Left cardiac atrium (tissue), 4 donors: ENCODE results near the gene LRG1. TPM values are rescaled to one million over a fixed set of nuclear protein-coding genes. Genes with fewer than 3 reads are reported as not detected.
A peak's percentile ranks its signal among the peaks of the same experiment; 100 is the strongest.

Experiments used
- ATAC-seq, 2 donors: fragments of 200-7000 bp; cut with Tn5 transposase; one replicate each; pipeline ENCODE4 v1.9.1; 2020; ENCODE audit warnings: mild to moderate bottlenecking in 2 of 2, moderate library complexity in 2 of 2
- DNase-seq: peaks from one replicate; pipeline ENCODE4 v3.0.0-alpha.2; 2020
- intact Hi-C, 2 donors: fragments of 100-400 bp; cut with DNase I; formaldehyde crosslinking; loops; one replicate each; pipeline versions ENCODE4 v1.14.1 to v1.15.1; 2022 to 2023
- long read RNA-seq: library from polyadenylated mRNA; unstranded; transcript quantifications from one replicate; pipeline ENCODE4 v2.0.0, GENCODE V29; 2021
- total RNA-seq, 2 donors: library from RNA; stranded (reverse); fragmentation: NEBNext Ultra II Directional; extraction: Animal tissue kit (Norgen Biotek cat#: 25700); gene quantifications; one replicate each; pipeline ENCODE4 v1.2.1, GENCODE V29; 2021
- donor health status: DM: no; HTN: yes; CAD: no.
- donor health status: DM: no; HTN: yes; CAD: no; lungs with severe emphysema.
- donor health status: DM: yes; HTN: yes; CAD: no.
- donor health status: Dilated cardiomyopathy.

Gene LRG1, protein sequence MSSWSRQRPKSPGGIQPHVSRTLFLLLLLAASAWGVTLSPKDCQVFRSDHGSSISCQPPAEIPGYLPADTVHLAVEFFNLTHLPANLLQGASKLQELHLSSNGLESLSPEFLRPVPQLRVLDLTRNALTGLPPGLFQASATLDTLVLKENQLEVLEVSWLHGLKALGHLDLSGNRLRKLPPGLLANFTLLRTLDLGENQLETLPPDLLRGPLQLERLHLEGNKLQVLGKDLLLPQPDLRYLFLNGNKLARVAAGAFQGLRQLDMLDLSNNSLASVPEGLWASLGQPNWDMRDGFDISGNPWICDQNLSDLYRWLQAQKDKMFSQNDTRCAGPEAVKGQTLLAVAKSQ
- 1 to 10 TPM in 1 of 2 donors, under 1 TPM in 1; 0.88 to 1.1 TPM for total RNA-seq
- long read RNA-seq = 0 reads

DNA sequence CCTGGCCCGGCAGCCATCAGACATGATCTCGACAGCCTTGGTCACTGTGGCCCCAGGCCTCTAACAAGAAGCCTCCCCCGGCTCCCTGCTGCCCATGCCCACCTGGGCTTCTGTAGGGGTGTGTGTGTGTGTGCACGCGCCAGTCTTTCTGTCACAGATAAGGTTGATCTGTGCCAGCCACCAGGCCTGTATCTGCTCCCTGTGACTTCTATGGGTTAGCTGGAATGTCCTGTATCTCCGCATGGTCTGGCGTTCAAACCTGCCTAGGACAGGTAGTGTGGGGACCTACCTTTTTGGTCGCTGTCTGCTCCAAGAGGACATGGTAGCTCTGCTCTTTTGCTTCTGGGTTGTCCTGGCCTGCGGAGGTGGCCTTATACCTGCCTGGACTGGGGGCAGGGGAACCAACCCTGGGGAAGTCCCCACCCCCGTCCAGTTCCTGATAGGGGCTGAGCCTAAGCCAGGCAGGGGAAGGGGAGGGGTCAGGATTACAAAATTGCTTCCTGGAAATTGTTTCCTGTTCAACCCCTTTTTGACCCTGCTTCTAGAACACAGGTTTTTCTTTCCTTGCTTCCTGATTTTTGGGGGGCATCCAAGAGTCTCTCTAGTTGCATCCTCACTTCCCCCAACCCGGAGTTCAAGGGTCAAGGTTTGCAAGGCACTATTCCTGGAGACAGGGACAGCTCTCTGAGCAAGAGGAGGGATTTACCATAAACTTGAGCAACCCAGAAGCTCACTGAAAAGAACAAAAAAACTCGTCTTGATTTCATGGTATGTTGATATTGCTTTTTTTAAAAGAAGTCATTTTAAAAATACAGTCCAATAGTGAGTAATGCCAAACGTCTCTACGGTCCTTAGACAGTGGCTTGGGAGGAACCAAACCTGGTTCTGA is at the start of gene LRG1:
Gene LRG1 (minus strand): TSS at position 344 of the 889 bp plus-strand sequence. CDS start 23 bp downstream, at position 321.
- peak; percentile 35 for DNase-seq
- ATAC-seq = peak in 1 of 2 donors; percentile 52
- intact Hi-C loops = no loop called here

DNA sequence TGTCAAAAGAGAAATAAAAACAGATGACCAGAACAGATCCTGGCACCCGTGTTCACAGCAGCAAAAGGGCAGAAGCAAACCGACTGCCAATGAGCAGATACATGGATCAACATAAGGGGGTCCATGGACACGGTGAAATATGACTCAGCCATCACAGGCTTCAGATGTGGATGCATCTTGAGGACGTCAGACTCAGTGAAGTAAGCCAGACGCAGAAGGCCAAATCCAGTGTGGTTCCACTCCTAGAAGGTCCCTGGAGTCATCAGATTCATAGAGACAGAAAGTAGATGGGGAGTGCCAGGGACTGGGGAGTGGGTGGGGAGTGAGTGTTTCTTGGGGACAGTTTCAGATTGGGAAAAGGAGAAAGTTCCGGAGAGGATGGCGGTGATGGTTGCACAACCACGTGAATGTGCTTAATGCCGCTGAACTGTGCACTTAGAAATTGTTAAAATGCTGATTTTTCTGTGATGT is 48.5 kb upstream of the LRG1 start:
- intact Hi-C loops = no loop called here
- DNase-seq (no peak), ATAC-seq (no peak)

DNA sequence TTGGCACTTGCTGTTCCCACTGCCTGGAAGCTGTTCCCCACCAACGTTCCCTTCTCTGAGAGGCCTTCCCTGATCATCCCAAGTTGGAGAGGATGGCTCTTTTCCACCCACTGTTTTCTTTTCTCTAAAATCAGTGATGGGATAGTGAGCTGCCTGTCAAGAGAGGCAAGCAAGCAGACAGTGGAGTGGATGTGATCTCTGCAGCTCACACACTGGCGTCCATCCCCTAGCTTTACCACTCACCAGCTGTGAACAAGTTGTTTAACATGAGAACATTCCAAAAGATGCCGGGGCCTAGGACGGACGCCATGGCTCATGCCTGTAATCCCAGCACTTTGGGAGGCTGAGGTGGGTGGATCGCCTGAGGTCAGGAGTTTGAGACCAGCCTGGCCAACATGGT is 47.7 kb upstream of the LRG1 start:
- DNase-seq (no peak), ATAC-seq (no peak)
- intact Hi-C loops = no loop called here

DNA sequence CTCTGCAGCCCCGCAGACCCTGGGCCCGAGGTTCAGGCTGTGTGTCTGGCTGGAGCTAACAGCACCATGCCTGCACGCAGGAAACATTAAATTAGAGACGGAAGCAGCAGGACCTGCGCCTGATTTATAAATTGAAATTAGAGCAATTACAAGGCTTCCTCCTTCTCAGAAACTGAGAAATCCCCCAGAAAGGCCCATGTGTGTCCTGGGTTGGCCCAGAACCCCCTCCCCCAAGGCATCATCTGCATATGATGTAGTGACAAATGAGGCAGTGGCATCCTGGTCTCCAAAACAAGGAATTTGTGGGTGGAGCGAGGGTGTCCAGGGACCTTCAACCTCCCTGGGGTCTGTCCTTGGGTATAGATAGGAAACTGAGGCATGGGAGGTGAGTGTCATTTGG is 46.9 kb upstream of the LRG1 start:
- intact Hi-C loops = no loop called here
- DNase-seq = no peak
- no peak for ATAC-seq

DNA sequence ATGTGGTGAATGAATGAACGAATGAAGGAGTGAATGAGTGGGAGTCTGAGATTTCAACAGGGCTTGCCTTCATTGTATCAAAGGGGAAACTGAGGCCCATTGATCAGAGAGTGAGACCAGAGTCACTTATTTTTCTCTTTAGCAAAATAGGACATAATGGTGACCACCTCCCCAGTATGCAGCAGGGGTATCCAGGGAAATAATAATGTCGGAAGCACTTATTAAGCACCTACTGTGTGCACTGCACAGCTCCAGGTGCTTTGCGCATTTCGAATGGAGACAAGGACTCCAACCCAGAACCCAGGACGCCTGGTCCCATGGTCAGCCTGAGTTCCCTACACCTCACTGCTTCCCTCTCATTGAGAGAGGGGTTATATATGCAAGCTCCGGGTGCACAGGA is 46.4 kb upstream of the LRG1 start:
- DNase-seq = no peak
- intact Hi-C loops = no loop called here
- ATAC-seq = no peak

DNA sequence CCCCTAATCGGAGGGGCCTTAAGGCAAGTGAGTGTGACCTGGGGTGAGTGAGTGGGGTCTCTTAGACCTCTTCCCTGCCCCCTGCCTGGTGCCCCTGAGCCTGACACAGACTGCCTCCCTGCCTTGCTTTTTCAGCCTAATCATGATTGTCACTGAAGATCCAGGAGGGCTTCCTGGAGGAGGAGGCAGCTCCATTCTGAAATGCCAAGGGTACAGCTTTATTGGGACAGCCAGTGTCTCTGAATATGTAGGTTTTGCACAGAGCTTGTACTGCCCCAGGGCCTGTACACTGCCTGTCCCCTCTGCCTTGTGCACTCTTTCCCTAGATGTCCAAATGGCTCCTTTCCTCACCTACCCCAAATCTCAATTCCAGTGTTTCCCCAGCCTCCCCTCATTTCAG is 45.7 kb upstream of the LRG1 start:
- intact Hi-C loops = no loop called here
- DNase-seq = no peak
- no peak for ATAC-seq

DNA sequence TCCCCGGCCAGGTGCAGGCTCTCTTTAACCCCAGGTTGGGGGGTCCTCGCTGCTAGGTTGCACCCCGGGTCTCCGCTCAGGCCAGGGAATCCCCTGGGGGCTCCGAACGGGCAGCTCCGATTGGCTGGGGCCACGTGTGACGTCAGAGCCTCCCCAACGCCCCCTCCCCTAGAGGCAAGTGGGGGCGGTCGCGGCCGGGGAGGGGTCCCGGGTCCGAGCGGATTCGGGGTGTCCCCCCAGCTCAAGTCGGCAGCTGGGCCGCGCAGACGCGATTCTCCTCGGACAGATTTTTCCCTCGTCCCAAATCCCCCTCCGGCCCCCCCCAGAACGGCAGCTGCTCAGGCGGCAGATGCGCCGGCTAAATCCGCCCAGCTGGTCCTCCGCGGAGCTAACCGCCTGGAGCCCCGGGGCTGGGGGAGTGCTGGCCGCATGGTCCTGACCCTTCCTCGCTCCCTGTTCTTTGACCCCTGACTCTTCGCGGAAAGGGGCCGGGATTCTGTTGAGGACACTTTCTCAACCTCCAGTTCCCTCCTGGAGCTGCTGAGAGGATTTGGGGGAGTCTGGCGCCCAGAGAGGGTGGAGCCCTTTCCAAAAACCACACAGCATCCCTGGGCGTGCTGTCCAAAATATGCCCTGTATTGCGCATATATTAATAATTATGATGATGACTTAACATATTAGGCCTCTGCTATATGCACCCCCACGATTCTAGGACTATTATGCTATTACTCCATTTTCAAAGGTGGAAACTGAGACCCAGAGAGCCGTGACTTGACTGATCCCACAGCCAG is 45.0 kb upstream of the LRG1 start:
- intact Hi-C loops = no loop called here
- no peak for ATAC-seq
- DNase-seq = no peak

DNA sequence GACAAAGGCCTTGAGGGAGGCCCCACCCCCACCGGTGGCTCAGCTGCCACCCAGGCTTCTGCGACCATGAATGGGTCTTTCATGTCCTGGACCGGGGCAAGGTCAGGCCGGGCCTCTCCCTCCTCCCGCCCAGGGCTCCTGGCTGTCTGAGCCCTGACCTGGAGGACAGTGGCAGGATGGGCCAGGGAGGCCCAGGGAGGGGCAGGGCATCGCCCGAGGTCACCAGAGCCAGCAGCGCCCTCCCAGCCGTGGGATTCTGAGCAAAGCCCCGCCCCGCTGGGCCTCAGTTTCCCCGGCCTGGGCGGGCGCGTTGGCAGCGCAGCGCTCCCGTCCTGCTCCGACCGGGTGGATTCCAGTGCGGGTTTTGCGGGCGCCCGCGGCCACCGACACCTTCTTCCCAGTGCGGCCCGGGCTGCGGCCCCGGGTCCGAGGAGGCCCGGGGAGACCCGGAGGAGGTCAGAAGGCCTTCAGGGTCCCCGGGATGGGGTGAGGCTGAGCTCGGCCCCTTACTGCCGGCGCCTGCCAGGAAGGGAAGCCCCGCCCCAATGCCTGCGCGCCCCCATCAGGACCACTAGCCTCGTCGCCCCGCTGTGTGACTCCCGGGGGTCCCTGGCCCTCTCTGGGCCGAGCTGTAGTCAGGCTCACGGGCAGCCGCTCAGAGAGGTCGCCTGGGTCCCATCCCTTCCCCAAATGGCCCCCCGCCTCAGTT is 44.3 kb upstream of the LRG1 start:
- intact Hi-C loops = no loop called here
- ATAC-seq = peak; percentile 43 to 51
- DNase-seq = no peak

DNA sequence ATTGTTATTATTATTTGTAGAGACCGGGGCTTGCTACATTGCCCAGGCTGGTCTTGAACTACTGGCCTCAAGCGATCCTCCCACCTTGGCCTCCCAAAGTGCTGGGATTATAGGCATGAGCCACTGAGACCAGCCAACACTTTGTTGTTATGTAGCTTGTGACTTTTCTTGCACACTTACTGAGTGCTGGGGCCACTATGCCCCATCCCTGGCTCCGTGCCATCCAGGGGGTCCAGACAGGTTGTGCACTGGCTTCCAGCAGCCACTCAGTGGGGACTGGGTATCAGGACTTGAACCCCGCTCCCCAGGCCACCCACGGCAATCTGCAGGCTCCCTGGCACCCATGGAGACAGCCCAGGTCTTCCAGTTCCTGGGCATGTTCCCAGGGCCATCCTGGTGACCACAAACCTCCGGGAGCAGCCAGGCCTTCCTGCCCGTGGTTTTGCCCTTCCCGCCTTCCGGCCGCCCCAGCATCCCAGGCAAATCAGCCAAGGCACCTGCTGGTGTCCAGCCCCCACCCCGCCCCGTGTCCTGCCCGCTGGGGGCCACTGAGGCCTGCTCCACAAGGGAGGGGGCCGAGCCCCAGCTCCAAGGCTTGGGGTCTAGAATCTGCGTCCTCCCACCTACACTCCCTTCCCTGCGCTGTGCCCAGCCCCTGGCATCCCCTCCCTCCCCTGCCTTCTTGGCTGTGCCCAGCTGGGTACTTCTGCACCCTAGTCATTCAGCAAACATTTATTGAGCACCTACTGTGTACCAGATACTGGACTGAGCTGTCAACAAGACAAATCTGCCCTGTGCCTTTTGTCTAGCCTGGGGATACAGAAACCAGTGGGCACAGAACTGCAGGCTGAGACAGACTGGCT is 43.4 kb upstream of the LRG1 start:
- no peak for DNase-seq
- no peak for ATAC-seq
- intact Hi-C loops = no loop called here

DNA sequence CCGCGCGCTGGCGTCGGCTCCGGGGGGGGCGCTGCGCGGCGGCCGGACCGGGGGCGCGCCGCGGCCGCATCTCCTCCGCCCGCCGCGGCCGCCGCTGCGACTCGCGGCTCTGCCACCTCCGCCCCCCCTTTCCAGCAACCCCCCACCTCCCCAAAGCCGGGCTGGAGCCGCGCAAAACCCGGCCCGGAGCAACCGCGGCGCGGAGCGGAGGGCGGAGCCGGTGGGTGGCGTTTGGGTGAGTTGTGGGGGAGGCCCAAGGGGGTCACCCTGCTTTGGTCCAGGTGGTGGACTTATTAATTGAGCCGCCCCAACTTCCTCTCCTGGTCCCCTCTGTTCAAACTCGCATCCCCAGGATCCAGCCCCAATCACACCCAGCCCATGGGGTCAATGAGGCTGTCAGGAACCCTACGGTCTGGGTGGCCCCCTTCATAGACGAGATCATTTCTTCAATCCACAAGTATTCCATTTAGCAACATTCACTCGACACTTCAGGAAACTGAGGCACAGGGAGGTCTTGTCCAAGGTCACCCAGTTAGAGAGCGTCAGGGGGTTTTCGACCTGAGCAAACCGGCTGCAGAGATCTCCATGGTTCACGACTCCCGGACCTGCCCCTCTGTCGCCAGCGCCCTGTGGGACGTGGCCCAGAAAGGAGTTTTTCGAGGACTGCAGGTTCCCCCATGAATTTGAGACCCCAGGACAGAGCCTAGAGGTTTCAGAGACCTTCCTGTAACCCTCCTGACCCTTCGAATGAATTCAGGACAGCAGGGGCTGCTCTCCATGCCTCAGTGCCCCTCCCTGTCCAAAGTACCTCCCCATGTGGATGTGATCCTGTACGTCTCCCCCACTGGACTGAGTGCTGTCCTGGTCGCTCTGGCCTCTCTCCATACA is 42.1 kb upstream of the LRG1 start:
- intact Hi-C loops = no loop called here
- ATAC-seq = no peak
- DNase-seq = no peak

DNA sequence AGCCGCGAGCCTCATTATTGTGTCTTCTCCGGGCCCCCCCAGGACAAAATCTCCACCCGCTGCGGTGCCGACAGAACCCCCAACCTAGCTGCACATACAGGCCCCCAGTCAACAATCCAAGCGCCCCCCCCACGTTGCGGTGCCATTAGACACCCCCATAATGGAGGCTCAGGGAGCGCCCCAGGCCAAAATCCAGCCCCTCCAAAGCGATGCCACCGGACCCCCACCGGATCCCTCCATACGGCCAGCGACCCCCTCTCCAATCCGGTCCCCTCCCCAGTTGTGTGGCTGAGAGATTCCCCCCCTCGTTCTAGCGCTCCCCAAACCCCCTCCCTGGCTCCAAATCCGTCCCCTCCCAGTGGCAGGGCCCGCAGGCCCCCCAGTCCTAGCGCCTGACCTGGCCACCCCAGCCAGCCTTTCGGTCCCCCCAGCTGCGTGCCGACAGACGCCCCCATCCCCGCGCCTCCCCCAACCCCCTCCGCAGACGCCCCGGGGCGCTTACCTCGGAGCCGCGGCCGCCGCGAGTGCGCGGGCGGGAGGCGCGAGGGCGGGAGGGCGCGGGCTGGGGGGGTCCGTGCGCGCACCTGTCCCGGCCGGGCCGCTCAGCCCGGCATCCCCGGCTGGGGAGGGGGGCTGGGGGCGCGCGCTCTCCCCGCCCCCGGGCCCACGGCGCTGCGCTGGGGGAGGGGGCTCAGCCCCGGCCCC is 41.3 kb upstream of the LRG1 start:
- intact Hi-C loops = no loop called here
- DNase-seq = no peak
- no peak for ATAC-seq

DNA sequence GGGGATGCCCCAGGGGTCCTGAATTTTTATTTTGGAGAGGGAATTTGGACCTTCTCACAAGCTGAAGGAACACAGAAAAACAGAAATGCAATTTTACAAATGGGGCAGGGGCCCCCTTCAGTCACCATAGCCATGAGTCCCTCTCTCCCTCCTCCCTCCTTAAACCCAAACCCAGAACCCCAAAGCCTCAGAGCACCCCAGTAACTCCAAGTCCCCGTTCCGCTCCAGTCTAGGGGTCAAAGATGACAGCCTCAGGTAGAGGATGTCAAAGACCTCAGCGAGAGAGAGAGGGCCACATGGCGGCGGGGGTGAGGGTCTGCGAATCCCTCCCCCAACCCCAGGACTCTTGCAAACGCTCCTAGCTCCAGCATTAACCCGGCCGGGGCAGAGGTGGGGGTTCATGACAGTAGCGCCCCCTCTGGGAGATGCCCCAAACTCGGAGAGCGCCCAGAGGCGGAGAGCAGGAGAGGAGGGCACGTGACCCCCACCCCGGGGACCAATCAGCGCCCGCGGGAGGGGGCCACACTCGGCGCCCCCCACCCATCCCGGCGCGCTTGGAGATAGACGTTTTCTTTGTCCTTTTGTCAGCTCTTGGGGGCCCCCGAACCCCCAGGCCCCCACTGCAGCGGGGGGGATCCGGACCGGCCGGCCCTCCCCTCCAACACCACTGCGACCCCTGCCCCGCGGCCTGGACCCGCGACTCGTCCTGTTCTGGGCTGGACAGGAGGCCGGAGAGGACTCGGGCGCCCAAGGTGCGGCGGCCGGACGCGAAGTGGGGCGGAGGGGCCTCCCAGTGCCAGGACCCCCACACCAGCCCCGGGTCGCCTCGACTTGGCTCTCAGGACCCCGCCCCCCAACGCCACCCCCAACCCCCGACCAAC is 40.4 kb upstream of the LRG1 start:
- ATAC-seq (no peak), DNase-seq (no peak)
- intact Hi-C loops = no loop called here

DNA sequence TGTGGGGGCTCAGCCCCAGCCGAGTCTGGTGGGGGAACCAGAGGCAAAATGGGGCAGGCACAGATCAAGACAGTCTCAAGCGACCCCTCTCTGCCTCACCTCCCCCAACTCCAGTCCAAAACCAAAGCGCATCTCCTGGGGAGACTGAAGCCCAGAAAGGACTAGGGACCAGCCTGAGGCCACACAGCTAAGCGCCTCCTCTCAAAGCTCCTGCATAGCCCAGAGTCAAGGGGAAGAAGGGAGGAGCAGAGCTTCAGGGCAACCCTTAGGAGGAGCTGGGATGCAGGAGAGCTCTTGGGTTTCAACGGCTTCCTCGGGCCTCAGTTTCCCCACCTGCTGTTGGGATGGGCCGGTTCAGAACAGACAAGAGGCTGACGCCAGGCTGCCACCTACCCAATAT is 39.6 kb upstream of the LRG1 start:
- ATAC-seq (no peak), DNase-seq (no peak)
- intact Hi-C loops = loop anchor here (5.0 kb wide), 2 partner anchors 53 to 58 kb away; partner anchors contain the start of gene TNFAIP8L1 (in 1 of the 2)

DNA sequence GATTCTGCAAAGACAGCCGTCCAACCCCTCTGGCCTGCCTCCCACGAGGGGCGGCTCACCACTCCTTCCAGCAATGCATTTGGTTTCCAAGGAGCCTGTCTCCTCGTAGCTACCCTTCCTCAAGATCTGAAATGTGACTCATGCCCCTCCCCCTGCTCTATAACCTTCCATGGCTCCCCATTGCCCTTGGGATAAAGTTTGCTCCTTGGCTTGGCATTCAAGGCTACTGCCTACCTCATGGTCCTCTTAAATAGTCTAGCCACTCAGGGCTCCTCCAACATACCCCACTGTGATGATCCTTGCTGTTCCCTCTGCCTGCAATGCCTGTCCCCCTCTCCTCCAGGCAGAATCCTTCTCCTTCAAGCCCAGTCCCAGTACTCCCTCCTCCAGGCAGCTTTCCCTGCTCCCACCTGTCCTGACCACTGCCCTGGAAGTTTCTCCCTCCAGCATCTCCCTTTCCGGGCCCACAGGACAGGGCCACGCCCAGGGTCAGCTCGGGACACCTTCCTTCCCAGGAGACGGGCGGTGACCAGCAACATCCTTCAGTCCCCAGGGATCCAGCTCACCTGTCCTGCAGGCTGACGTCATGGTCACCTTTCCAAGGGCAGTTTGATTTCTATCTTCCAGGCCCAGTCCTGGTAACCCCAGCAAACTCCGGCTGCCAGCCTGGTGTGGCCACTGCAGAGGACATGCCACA is 38.9 kb upstream of the LRG1 start:
- DNase-seq (no peak), ATAC-seq (no peak)
- intact Hi-C loops = loop anchor here (5.0 kb wide), 2 partner anchors 54 to 59 kb away; partner anchors contain the start of gene TNFAIP8L1 (in 1 of the 2)
